Measurements from ENCODE around the gene PDXK. TPM values are rescaled to one million over a fixed set of nuclear protein-coding genes. Genes with fewer than 3 reads are reported as not detected.

PDXK gene
- total and polyA plus RNA-seq, 2 of the 13 experiments (the other 11 are each of a cell fraction or from before 2014, with no cell fraction given), result 114 to 184 TPM

DNA sequence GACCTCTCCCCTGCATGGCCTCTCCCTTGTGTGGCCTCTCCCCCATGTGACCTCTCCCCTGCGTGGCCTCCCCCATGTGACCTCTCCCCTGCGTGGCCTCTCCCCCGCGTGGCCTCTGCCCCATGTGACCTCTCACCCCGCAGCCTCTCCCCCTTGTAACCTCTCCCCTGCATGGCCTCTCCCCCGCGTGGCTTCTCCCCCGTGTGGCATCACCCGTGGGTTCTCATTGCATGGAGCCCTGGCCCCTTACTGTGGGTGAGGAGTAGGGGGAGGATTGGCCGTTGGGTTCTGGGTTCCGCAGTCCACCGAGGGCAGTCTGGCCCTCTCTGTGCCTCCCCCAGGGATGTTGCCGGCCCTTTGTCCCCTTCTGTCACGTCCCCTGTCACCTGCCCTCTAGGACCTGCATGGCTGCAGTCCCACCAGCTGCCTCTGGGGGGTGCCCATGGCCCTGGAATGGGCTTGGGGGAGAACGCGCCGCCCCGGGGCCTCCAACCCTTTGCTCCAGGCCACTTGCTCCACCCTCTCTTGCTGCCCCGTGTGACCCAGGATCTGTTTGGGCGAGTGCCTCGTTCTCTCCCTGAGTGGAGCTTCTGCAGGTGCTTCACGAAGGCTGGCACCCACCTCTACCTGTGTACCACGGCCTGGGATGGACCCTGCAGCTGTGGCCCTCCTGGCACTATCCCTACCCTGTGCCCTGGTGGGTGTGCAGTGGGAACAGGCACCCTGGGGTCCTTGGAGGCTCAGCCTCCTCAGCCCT is 91.8 kb downstream of the PDXK start (continued):
- TF ChIP-seq ZNF296 (CRISPR knock-in tag; conservative IDR thresholded peaks at IDR 0.05), result no peak
- TF ChIP-seq ATF7-NPFF (CRISPR knock-in tag; IDR thresholded peaks at IDR 0.05; ENCODE audit: low read depth), result no peak
- TF ChIP-seq REST (IDR thresholded peaks at IDR 0.05; ENCODE audit: borderline replicate concordance in 1 of 2, low read depth in 1 of 2, low read length in 2 of 2), result no peak
- TF ChIP-seq, protein P1, sequence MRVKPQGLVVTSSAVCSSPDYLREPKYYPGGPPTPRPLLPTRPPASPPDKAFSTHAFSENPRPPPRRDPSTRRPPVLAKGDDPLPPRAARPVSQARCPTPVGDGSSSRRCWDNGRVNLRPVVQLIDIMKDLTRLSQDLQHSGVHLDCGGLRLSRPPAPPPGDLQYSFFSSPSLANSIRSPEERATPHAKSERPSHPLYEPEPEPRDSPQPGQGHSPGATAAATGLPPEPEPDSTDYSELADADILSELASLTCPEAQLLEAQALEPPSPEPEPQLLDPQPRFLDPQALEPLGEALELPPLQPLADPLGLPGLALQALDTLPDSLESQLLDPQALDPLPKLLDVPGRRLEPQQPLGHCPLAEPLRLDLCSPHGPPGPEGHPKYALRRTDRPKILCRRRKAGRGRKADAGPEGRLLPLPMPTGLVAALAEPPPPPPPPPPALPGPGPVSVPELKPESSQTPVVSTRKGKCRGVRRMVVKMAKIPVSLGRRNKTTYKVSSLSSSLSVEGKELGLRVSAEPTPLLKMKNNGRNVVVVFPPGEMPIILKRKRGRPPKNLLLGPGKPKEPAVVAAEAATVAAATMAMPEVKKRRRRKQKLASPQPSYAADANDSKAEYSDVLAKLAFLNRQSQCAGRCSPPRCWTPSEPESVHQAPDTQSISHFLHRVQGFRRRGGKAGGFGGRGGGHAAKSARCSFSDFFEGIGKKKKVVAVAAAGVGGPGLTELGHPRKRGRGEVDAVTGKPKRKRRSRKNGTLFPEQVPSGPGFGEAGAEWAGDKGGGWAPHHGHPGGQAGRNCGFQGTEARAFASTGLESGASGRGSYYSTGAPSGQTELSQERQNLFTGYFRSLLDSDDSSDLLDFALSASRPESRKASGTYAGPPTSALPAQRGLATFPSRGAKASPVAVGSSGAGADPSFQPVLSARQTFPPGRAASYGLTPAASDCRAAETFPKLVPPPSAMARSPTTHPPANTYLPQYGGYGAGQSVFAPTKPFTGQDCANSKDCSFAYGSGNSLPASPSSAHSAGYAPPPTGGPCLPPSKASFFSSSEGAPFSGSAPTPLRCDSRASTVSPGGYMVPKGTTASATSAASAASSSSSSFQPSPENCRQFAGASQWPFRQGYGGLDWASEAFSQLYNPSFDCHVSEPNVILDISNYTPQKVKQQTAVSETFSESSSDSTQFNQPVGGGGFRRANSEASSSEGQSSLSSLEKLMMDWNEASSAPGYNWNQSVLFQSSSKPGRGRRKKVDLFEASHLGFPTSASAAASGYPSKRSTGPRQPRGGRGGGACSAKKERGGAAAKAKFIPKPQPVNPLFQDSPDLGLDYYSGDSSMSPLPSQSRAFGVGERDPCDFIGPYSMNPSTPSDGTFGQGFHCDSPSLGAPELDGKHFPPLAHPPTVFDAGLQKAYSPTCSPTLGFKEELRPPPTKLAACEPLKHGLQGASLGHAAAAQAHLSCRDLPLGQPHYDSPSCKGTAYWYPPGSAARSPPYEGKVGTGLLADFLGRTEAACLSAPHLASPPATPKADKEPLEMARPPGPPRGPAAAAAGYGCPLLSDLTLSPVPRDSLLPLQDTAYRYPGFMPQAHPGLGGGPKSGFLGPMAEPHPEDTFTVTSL (CRISPR knock-in tag; IDR thresholded peaks at IDR 0.05; ENCODE audit: borderline replicate concordance), result no peak
- TF ChIP-seq ZNF234 (CRISPR knock-in tag; conservative IDR thresholded peaks at IDR 0.05), result no peak
- TF ChIP-seq, protein P2, sequence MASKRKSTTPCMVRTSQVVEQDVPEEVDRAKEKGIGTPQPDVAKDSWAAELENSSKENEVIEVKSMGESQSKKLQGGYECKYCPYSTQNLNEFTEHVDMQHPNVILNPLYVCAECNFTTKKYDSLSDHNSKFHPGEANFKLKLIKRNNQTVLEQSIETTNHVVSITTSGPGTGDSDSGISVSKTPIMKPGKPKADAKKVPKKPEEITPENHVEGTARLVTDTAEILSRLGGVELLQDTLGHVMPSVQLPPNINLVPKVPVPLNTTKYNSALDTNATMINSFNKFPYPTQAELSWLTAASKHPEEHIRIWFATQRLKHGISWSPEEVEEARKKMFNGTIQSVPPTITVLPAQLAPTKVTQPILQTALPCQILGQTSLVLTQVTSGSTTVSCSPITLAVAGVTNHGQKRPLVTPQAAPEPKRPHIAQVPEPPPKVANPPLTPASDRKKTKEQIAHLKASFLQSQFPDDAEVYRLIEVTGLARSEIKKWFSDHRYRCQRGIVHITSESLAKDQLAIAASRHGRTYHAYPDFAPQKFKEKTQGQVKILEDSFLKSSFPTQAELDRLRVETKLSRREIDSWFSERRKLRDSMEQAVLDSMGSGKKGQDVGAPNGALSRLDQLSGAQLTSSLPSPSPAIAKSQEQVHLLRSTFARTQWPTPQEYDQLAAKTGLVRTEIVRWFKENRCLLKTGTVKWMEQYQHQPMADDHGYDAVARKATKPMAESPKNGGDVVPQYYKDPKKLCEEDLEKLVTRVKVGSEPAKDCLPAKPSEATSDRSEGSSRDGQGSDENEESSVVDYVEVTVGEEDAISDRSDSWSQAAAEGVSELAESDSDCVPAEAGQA (IDR thresholded peaks at IDR 0.05; ENCODE audit: low read depth), result no peak
- TF ChIP-seq, protein P2 (CRISPR knock-in tag; IDR thresholded peaks at IDR 0.05; ENCODE audit: borderline replicate concordance), result no peak
- TF ChIP-seq, protein P3, sequence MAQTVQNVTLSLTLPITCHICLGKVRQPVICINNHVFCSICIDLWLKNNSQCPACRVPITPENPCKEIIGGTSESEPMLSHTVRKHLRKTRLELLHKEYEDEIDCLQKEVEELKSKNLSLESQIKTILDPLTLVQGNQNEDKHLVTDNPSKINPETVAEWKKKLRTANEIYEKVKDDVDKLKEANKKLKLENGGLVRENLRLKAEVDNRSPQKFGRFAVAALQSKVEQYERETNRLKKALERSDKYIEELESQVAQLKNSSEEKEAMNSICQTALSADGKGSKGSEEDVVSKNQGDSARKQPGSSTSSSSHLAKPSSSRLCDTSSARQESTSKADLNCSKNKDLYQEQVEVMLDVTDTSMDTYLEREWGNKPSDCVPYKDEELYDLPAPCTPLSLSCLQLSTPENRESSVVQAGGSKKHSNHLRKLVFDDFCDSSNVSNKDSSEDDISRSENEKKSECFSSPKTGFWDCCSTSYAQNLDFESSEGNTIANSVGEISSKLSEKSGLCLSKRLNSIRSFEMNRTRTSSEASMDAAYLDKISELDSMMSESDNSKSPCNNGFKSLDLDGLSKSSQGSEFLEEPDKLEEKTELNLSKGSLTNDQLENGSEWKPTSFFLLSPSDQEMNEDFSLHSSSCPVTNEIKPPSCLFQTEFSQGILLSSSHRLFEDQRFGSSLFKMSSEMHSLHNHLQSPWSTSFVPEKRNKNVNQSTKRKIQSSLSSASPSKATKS (CRISPR knock-in tag; IDR thresholded peaks at IDR 0.05), result no peak
- TF ChIP-seq CBX2 (IDR thresholded peaks at IDR 0.05; ENCODE audit: low read depth, low read length), result no peak
- TF ChIP-seq CBX2 (CRISPR knock-in tag; IDR thresholded peaks at IDR 0.05; ENCODE audit: low read depth), result no peak

Measured in HepG2 (cell line).